WTC11 (cell line): ENCODE data around the gene CACNA2D4. TPM values are rescaled to one million over a fixed set of nuclear protein-coding genes. Genes with fewer than 3 reads are reported as not detected.

Source experiments
- ATAC-seq: fragments of 200-7000 bp; cut with Tn5 transposase; 2 replicates; pipeline ENCODE4 v1.10.0; 2021; ENCODE audit warnings: mild to moderate bottlenecking, moderate library complexity
- CTCF ChIA-PET: fragments of 300-600 bp; sonication (Branson Sonifier 250); formaldehyde crosslinking; loops from one replicate; lab custom pipeline; 2021; ENCODE audit warnings: antibody characterized with exemption; lab: Charles Lee
- POLR2A ChIA-PET: fragments of 350-600 bp; sonication (Branson Sonifier 250); formaldehyde crosslinking; loops from one replicate; lab custom pipeline; 2021; ENCODE audit warnings: antibody characterized with exemption; lab: Charles Lee
- DNase-seq: peaks from one replicate; pipeline ENCODE4 v3.0.0; 2021; ENCODE audit warnings: low spot score
- H3K27ac Mint-ChIP-seq: 2 replicates; pipeline ENCODE4 v1.8.0; 2021; ENCODE audit warnings: mixed read lengths
- H3K27me3 Mint-ChIP-seq: 2 replicates; pipeline ENCODE4 v1.8.0; 2021; ENCODE audit warnings: low read depth, mild to moderate bottlenecking, moderate library complexity, mixed read lengths
- H3K36me3 Mint-ChIP-seq: 2 replicates; pipeline ENCODE4 v1.8.0; 2021; ENCODE audit warnings: mixed read lengths
- H3K4me1 Mint-ChIP-seq: 2 replicates; pipeline ENCODE4 v1.8.0; 2022; ENCODE audit warnings: mixed read lengths
- H3K4me3 Mint-ChIP-seq: 2 replicates; pipeline ENCODE4 v1.8.0; 2021; ENCODE audit warnings: mild to moderate bottlenecking, moderate library complexity, mixed read lengths
- H3K9me3 Mint-ChIP-seq: 2 replicates; pipeline ENCODE4 v1.8.0; 2021; ENCODE audit warnings: mixed read lengths
- ATF1 ChIP-seq: sonication (generic); formaldehyde crosslinking; IDR thresholded peaks from 2 replicates; pipeline ENCODE4 v1.8.1; 2023; ENCODE audit warnings: mild to moderate bottlenecking, moderate library complexity, missing genetic modification reagents
- FOXK1 ChIP-seq: sonication (generic); formaldehyde crosslinking; IDR thresholded peaks from 2 replicates; pipeline ENCODE4 v1.8.0; 2022; ENCODE audit warnings: mild to moderate bottlenecking, moderate library complexity, missing genetic modification reagents
- HMGA2 ChIP-seq: fragments of 250-450 bp; sonication (Bioruptor Pico); IDR thresholded peaks from 2 replicates; pipeline ENCODE4 v1.4.0; 2021; ENCODE audit warnings: mild to moderate bottlenecking, moderate library complexity
- KAT7 ChIP-seq: sonication (generic); formaldehyde crosslinking; IDR thresholded peaks from 2 replicates; pipeline ENCODE4 v1.8.1; 2023; ENCODE audit warnings: missing genetic modification reagents, mild to moderate bottlenecking, borderline replicate concordance
- NFATC4 ChIP-seq: fragments of 250-450 bp; sonication (Bioruptor Pico); IDR thresholded peaks from 2 replicates; pipeline ENCODE4 v1.9.0; 2021; ENCODE audit warnings: mild to moderate bottlenecking
- NR3C1 ChIP-seq: sonication (generic); formaldehyde crosslinking; conservative IDR thresholded peaks from 2 replicates; pipeline ENCODE4 v1.8.1; 2023; ENCODE audit warnings: low read depth, mild to moderate bottlenecking, missing genetic modification reagents
- SMAD3 ChIP-seq: sonication (generic); formaldehyde crosslinking; IDR thresholded peaks from 2 replicates; pipeline ENCODE4 v1.8.0; 2022; ENCODE audit warnings: missing genetic modification reagents, mild to moderate bottlenecking, borderline replicate concordance
- ZBTB21 ChIP-seq: sonication (generic); formaldehyde crosslinking; IDR thresholded peaks from 2 replicates; pipeline ENCODE4 v1.8.1; 2023; ENCODE audit warnings: mild to moderate bottlenecking, missing genetic modification reagents, borderline replicate concordance
- ZNF121 ChIP-seq: sonication (generic); formaldehyde crosslinking; IDR thresholded peaks from 2 replicates; pipeline ENCODE4 v1.8.0; 2023; ENCODE audit warnings: missing genetic modification reagents
- ZNF138 ChIP-seq: sonication (generic); formaldehyde crosslinking; conservative IDR thresholded peaks from 2 replicates; pipeline ENCODE4 v1.8.1; 2022; ENCODE audit warnings: mild to moderate bottlenecking, moderate library complexity, missing genetic modification reagents
- ZNF219 ChIP-seq: sonication (generic); formaldehyde crosslinking; IDR thresholded peaks from 2 replicates; pipeline ENCODE4 v1.8.0; 2023; ENCODE audit warnings: missing genetic modification reagents, mild to moderate bottlenecking, borderline replicate concordance
- total RNA-seq: library from RNA; stranded (reverse); gene quantifications from 3 replicates; pipeline ENCODE4 v1.2.3, GENCODE V29; 2021
- TF ChIP-seq, protein P1 (sequence below): fragments of 200-600 bp; IDR thresholded peaks from 2 replicates; pipeline ENCODE4 v1.8.0; 2022; ENCODE audit warnings: antibody characterized with exemption
- TF ChIP-seq, protein P2 (sequence below): fragments of 250-450 bp; sonication (Bioruptor Pico); IDR thresholded peaks from 2 replicates; pipeline ENCODE4 v2.1.2; 2022; ENCODE audit warnings: mild to moderate bottlenecking, moderate library complexity
- TF ChIP-seq, protein P3 (sequence below): sonication (generic); formaldehyde crosslinking; IDR thresholded peaks from 2 replicates; pipeline ENCODE4 v1.8.1; 2022; ENCODE audit warnings: mild to moderate bottlenecking, moderate library complexity, missing genetic modification reagents
- TF ChIP-seq, protein P4 (sequence below): sonication (generic); formaldehyde crosslinking; IDR thresholded peaks from 2 replicates; pipeline ENCODE4 v1.8.1; 2023; ENCODE audit warnings: mild to moderate bottlenecking, missing genetic modification reagents, moderate library complexity
- TF ChIP-seq, protein P5 (sequence below): sonication (generic); formaldehyde crosslinking; IDR thresholded peaks from 2 replicates; pipeline ENCODE4 v1.8.1; 2023; ENCODE audit warnings: mild to moderate bottlenecking, missing genetic modification reagents, moderate library complexity
- TF ChIP-seq, protein P6 (sequence below): sonication (generic); formaldehyde crosslinking; IDR thresholded peaks from 2 replicates; pipeline ENCODE4 v1.8.1; 2022; ENCODE audit warnings: missing genetic modification reagents, borderline replicate concordance
- TF ChIP-seq, protein P7 (sequence below): sonication (generic); formaldehyde crosslinking; IDR thresholded peaks from 2 replicates; pipeline ENCODE4 v1.8.1; 2023; ENCODE audit warnings: mild to moderate bottlenecking, missing genetic modification reagents
- TF ChIP-seq, protein P8 (sequence below): fragments of 250-450 bp; sonication (Bioruptor Pico); conservative IDR thresholded peaks from 2 replicates; pipeline ENCODE4 v1.9.0; 2021; ENCODE audit warnings: mild to moderate bottlenecking

CACNA2D4 gene
- total RNA-seq, 1 experiment from 2014 or later = 0.04 TPM

DNA sequence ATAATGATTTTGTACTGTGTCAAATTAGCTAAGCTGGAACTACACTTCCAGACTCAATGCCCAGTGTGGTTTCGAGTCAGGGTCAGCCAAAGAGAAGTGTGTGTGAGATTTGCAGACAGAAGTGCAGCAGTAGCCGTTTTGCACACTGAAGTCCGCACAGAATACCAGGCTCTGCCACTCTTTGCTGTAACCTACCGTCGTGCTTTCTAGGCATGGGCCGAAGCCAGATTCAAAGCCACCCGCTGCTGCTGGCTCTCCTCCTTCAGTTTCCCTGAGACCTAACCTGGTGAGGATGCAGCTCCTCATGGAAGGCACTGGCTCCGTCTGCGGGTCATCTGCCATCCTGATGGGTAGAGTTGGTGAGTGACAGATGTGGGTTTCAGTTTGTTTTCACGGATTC lies 49.3 kb downstream of the CACNA2D4 start:
- peaks cover 32% of the 10 kb centered on the region for H3K9me3 Mint-ChIP-seq
- ChIA-PET POLR2A (no interaction called here), CTCF (interaction anchor here (1.4 kb wide), 1 partner anchor 71 kb away, joined by 4 read pairs; no protein-coding TSS in a partner anchor)
- TF ChIP-seq, protein P1, sequence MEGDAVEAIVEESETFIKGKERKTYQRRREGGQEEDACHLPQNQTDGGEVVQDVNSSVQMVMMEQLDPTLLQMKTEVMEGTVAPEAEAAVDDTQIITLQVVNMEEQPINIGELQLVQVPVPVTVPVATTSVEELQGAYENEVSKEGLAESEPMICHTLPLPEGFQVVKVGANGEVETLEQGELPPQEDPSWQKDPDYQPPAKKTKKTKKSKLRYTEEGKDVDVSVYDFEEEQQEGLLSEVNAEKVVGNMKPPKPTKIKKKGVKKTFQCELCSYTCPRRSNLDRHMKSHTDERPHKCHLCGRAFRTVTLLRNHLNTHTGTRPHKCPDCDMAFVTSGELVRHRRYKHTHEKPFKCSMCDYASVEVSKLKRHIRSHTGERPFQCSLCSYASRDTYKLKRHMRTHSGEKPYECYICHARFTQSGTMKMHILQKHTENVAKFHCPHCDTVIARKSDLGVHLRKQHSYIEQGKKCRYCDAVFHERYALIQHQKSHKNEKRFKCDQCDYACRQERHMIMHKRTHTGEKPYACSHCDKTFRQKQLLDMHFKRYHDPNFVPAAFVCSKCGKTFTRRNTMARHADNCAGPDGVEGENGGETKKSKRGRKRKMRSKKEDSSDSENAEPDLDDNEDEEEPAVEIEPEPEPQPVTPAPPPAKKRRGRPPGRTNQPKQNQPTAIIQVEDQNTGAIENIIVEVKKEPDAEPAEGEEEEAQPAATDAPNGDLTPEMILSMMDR = no peak
- TF ChIP-seq, protein P2, sequence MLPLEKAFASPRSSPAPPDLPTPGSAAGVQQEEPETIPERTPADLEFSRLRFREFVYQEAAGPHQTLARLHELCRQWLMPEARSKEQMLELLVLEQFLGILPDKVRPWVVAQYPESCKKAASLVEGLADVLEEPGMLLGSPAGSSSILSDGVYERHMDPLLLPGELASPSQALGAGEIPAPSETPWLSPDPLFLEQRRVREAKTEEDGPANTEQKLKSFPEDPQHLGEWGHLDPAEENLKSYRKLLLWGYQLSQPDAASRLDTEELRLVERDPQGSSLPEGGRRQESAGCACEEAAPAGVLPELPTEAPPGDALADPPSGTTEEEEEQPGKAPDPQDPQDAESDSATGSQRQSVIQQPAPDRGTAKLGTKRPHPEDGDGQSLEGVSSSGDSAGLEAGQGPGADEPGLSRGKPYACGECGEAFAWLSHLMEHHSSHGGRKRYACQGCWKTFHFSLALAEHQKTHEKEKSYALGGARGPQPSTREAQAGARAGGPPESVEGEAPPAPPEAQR = no peak
- TF ChIP-seq, protein P3, sequence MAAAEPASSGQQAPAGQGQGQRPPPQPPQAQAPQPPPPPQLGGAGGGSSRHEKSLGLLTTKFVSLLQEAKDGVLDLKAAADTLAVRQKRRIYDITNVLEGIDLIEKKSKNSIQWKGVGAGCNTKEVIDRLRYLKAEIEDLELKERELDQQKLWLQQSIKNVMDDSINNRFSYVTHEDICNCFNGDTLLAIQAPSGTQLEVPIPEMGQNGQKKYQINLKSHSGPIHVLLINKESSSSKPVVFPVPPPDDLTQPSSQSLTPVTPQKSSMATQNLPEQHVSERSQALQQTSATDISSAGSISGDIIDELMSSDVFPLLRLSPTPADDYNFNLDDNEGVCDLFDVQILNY (CRISPR knock-in tag) = no peak
- no peak for TF ChIP-seq FOXK1
- no peaks in the 10 kb centered on the region for H3K36me3 Mint-ChIP-seq
- H3K4me1 Mint-ChIP-seq = peaks cover 2% of the 10 kb centered on the region; the same call in 1 of the 2 replicates
- no peak for ATAC-seq
- H3K27me3 Mint-ChIP-seq = no peaks in the 10 kb centered on the region; the same call in none of the 2 replicates
- H3K27ac Mint-ChIP-seq = no peak overlapping the region
- no peak overlapping the region for H3K4me3 Mint-ChIP-seq
- DNase-seq = no peak

DNA sequence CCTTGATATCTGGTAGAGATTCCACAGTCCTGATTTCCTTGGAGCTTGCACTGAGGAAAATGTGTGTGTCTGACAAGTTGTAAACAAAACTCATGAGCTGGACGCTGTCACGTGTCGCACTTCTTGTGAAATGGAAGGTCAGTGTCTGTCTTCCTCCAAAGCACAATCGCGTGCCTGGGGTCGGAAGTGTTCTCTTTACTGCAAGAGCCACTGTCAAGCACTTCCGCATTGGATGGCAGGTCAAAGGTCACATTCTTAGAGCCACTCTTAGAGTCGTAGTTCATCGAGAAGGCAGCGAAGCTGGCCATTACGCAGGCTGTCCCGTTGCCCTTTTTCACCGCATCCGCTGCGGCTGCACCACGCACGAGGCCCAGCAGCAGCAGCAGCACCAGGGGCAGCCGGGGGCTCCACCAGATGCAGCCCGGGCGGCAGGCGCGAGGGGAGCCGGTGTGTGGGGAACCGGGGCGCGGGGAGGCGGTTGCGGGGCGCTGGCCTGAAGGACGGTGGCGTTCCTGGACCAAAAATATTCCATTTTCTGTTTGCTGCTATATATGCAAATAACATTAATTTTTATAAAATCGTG lies 53.1 kb downstream of the CACNA2D4 start:
- H3K4me3 Mint-ChIP-seq = no peak overlapping the region
- POLR2A ChIA-PET = no interaction called here
- TF ChIP-seq ATF1 (CRISPR knock-in tag) (no peak), KAT7 (no peak), ZNF219 (no peak), ZNF121 (CRISPR knock-in tag) (no peak), NR3C1 (no peak), NFATC4 (CRISPR knock-in tag) (no peak), ZNF138 (CRISPR knock-in tag) (no peak), SMAD3 (CRISPR knock-in tag) (no peak), HMGA2 (no peak), ZBTB21 (CRISPR knock-in tag) (no peak)
- TF ChIP-seq, protein P4, sequence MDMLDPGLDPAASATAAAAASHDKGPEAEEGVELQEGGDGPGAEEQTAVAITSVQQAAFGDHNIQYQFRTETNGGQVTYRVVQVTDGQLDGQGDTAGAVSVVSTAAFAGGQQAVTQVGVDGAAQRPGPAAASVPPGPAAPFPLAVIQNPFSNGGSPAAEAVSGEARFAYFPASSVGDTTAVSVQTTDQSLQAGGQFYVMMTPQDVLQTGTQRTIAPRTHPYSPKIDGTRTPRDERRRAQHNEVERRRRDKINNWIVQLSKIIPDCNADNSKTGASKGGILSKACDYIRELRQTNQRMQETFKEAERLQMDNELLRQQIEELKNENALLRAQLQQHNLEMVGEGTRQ (CRISPR knock-in tag) = no peak
- TF ChIP-seq, protein P5, sequence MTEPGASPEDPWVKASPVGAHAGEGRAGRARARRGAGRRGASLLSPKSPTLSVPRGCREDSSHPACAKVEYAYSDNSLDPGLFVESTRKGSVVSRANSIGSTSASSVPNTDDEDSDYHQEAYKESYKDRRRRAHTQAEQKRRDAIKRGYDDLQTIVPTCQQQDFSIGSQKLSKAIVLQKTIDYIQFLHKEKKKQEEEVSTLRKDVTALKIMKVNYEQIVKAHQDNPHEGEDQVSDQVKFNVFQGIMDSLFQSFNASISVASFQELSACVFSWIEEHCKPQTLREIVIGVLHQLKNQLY (CRISPR knock-in tag) = no peak
- TF ChIP-seq, protein P6, sequence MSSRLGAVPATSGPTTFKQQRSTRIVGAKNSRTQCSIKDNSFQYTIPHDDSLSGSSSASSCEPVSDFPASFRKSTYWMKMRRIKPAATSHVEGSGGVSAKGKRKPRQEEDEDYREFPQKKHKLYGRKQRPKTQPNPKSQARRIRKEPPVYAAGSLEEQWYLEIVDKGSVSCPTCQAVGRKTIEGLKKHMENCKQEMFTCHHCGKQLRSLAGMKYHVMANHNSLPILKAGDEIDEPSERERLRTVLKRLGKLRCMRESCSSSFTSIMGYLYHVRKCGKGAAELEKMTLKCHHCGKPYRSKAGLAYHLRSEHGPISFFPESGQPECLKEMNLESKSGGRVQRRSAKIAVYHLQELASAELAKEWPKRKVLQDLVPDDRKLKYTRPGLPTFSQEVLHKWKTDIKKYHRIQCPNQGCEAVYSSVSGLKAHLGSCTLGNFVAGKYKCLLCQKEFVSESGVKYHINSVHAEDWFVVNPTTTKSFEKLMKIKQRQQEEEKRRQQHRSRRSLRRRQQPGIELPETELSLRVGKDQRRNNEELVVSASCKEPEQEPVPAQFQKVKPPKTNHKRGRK (CRISPR knock-in tag) = no peak
- TF ChIP-seq, protein P7, sequence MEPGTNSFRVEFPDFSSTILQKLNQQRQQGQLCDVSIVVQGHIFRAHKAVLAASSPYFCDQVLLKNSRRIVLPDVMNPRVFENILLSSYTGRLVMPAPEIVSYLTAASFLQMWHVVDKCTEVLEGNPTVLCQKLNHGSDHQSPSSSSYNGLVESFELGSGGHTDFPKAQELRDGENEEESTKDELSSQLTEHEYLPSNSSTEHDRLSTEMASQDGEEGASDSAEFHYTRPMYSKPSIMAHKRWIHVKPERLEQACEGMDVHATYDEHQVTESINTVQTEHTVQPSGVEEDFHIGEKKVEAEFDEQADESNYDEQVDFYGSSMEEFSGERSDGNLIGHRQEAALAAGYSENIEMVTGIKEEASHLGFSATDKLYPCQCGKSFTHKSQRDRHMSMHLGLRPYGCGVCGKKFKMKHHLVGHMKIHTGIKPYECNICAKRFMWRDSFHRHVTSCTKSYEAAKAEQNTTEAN (CRISPR knock-in tag) = no peak
- TF ChIP-seq, protein P8, sequence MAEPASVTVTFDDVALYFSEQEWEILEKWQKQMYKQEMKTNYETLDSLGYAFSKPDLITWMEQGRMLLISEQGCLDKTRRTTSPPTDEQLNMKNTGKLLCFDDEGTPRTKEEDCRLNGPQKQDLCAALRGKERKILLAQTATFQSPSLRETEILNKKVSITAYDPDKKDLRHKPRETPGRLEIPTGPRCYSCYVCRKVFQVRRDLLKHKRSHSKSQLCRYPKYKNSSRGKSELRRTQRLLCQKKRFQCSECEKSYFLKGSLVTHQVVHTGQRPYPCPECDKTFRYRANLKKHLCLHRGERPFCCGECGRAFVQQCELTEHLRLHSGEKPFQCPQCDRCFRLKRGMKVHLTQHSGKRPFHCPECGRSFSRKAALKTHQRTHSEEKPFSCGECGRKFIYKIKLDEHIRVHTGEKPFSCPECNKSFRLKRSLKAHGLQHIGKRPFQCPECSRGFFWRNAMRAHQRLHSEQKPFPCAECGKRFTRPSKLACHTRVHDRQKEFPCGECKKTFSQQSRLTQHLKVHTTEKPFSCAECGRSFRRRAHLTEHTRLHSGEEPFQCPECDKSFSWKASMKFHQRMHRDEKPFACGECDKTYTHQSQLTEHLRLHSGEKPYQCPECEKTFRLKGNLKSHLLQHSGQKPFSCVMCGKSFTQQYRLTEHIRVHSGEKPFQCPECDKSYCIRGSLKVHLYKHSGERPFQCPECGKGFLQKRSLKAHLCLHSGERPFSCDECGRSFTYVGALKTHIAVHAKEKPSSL (CRISPR knock-in tag) = no peak
- TF ChIP-seq, all 79 proteins: peak for 0
- DNase-seq = no peak
- CTCF ChIA-PET = no interaction called here
- H3K27me3 Mint-ChIP-seq = no peaks in the 10 kb centered on the region; the same call in 1 of the 2 replicates
- peak overlapping the region; percentile 22; the same call in 1 of the 2 replicates for H3K27ac Mint-ChIP-seq
- H3K9me3 Mint-ChIP-seq = peaks cover 24% of the 10 kb centered on the region
- no peaks in the 10 kb centered on the region for H3K36me3 Mint-ChIP-seq
- ATAC-seq = no peak
- H3K4me1 Mint-ChIP-seq = peaks cover 2% of the 10 kb centered on the region; the same call in 1 of the 2 replicates
